ENCODE results near the gene KCNQ1.

DNA sequence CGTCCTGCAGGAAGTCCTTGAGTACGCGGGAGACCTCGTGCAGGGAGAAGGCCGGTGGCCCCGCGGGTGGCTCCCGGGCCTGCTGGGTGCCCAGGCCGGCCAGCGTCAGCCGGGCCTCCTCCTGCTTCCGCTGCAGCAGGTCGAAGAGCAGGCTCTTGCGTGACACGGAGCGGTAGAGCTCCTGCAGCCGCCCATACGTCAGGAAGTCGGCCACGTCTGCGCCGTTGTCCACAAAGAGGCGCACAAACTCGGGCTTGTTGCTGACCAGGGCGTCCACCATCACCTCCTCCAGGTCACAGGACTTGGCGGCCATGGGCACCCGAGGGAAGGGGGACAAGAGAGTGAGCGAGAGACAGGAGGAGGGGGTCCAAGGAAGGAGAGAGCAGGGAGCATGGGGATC lies 29.6 kb upstream of the KCNQ1 start:
- TF ChIP-seq CTCF (IDR thresholded peaks at IDR 0.05) (no peak), POLR2A (IDR thresholded peaks at IDR 0.05) (no peak)
